ENCODE results near the gene GRHPR.
"Not testable (repeated sequence)": the region's sequence is repeated elsewhere in the genome, so short reads cannot be mapped to it uniquely, and the experiment has no call there.

GRHPR gene

GRCh38 chr9:37383876-37384746, 38.4 kb upstream of the GRHPR start:
- H3K4me3 ChIP-seq (ENCODE audit: low read length): no peak overlapping the region
- DNase-seq (ENCODE audit: low read depth): no peak
- TF ChIP-seq, protein P1, sequence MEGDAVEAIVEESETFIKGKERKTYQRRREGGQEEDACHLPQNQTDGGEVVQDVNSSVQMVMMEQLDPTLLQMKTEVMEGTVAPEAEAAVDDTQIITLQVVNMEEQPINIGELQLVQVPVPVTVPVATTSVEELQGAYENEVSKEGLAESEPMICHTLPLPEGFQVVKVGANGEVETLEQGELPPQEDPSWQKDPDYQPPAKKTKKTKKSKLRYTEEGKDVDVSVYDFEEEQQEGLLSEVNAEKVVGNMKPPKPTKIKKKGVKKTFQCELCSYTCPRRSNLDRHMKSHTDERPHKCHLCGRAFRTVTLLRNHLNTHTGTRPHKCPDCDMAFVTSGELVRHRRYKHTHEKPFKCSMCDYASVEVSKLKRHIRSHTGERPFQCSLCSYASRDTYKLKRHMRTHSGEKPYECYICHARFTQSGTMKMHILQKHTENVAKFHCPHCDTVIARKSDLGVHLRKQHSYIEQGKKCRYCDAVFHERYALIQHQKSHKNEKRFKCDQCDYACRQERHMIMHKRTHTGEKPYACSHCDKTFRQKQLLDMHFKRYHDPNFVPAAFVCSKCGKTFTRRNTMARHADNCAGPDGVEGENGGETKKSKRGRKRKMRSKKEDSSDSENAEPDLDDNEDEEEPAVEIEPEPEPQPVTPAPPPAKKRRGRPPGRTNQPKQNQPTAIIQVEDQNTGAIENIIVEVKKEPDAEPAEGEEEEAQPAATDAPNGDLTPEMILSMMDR (conservative IDR thresholded peaks at IDR 0.05; ENCODE audit: low read depth, low read length): no peak

DNA sequence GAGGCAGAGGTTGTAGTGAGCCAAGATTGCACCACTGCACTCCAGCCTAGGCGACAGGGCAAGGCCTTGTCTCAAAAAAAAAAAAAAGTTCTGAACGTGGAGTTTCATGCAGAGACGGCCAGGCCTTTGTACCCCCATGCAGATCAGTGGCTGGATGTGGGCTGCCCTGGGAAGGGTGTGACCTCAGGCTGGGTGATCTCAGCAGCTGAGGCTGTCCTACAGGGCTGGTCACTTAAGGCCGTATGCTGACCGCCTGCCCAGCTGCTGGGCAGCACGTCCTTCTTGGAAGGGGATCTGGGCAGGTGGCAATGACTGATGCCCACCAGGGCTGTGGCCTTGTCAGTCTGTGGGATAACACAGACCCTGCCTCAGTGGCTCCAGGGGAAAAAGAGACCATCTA, 37.2 kb upstream of the GRHPR start:
- TF ChIP-seq, protein P1 (conservative IDR thresholded peaks at IDR 0.05; ENCODE audit: low read depth, low read length): no peak
- no peak for DNase-seq (ENCODE audit: low read depth)
- H3K4me3 ChIP-seq (ENCODE audit: low read length): no peak overlapping the region

GRCh38 chr9:37386988-37387387, 35.5 kb upstream of the GRHPR start:
- TF ChIP-seq, protein P1 (conservative IDR thresholded peaks at IDR 0.05; ENCODE audit: low read depth, low read length): no peak
- DNase-seq (ENCODE audit: low read depth): no peak
- H3K4me3 ChIP-seq (ENCODE audit: low read length): no peak overlapping the region

- TF ChIP-seq, protein P1 (conservative IDR thresholded peaks at IDR 0.05; ENCODE audit: low read depth, low read length): peak; percentile 57
- H3K4me3 ChIP-seq (ENCODE audit: low read length): no peak overlapping the region
- no peak for DNase-seq (ENCODE audit: low read depth)
These were observed 31.7 kb upstream of the GRHPR start for GRCh38 chr9:37390759-37391158.

- TF ChIP-seq, protein P1 (conservative IDR thresholded peaks at IDR 0.05; ENCODE audit: low read depth, low read length): no peak
- H3K4me3 ChIP-seq (ENCODE audit: low read length): no peak overlapping the region
- DNase-seq (ENCODE audit: low read depth): no peak
These were observed 30.2 kb upstream of the GRHPR start for GRCh38 chr9:37392272-37392671.

- no peak for DNase-seq (ENCODE audit: low read depth)
- TF ChIP-seq, protein P1 (conservative IDR thresholded peaks at IDR 0.05; ENCODE audit: low read depth, low read length): no peak
- no peak overlapping the region for H3K4me3 ChIP-seq (ENCODE audit: low read length)
These were observed 27.3 kb upstream of the GRHPR start for GRCh38 chr9:37395229-37395628.

- TF ChIP-seq, protein P1 (conservative IDR thresholded peaks at IDR 0.05; ENCODE audit: low read depth, low read length): no peak
These were observed 26.8 kb upstream of the GRHPR start for GRCh38 chr9:37395663-37396062.

GRCh38 chr9:37397948-37398347, 24.5 kb upstream of the GRHPR start:
- H3K4me3 ChIP-seq (ENCODE audit: low read length); DNase-seq (ENCODE audit: low read depth): not testable (repeated sequence)

More at GRCh38 chr9:37395663-37396062, 26.8 kb upstream of the GRHPR start:
- no peak for DNase-seq (ENCODE audit: low read depth)
- H3K4me3 ChIP-seq (ENCODE audit: low read length): no peak overlapping the region

Measured in retinal pigment epithelial cell (primary cell).